Measurements from ENCODE around the gene PTPN9.

Gene PTPN9

GRCh38 chr15:75598361-75598760 is 19.2 kb upstream of the PTPN9 start:
- peaks cover 4% of the 10 kb centered on the region; the same call in 1 of the 2 replicates for H3K36me3 ChIP-seq (ENCODE audit: low read length)
- no peak overlapping the region for H3K9ac ChIP-seq (ENCODE audit: low read length)
- no peak overlapping the region for H3K4me2 ChIP-seq (ENCODE audit: low read depth, low read length, poor library complexity, severe bottlenecking)
- H4K20me1 ChIP-seq (ENCODE audit: low read depth, low read length): no peaks in the 10 kb centered on the region
- no peaks in the 10 kb centered on the region for H3K9me2 ChIP-seq (replicated peaks; ENCODE audit: insufficient read depth, low read length)
- no peak overlapping the region for H3K4me3 ChIP-seq (ENCODE audit: insufficient read depth, low read length, poor library complexity, severe bottlenecking)
- no peaks in the 10 kb centered on the region for H3K79me2 ChIP-seq (ENCODE audit: insufficient read depth, low read length)
- no peaks in the 10 kb centered on the region for H3K27me3 ChIP-seq (ENCODE audit: low read length)
- no peak overlapping the region for H3K27ac ChIP-seq (ENCODE audit: low read depth, low read length)
- no peaks in the 10 kb centered on the region for H3K9me3 ChIP-seq (ENCODE audit: insufficient read depth, low read length)
- TF ChIP-seq, protein P1, sequence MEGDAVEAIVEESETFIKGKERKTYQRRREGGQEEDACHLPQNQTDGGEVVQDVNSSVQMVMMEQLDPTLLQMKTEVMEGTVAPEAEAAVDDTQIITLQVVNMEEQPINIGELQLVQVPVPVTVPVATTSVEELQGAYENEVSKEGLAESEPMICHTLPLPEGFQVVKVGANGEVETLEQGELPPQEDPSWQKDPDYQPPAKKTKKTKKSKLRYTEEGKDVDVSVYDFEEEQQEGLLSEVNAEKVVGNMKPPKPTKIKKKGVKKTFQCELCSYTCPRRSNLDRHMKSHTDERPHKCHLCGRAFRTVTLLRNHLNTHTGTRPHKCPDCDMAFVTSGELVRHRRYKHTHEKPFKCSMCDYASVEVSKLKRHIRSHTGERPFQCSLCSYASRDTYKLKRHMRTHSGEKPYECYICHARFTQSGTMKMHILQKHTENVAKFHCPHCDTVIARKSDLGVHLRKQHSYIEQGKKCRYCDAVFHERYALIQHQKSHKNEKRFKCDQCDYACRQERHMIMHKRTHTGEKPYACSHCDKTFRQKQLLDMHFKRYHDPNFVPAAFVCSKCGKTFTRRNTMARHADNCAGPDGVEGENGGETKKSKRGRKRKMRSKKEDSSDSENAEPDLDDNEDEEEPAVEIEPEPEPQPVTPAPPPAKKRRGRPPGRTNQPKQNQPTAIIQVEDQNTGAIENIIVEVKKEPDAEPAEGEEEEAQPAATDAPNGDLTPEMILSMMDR (IDR thresholded peaks at IDR 0.05; ENCODE audit: insufficient read depth, low read length, poor library complexity, severe bottlenecking): no peak
- no peak for TF ChIP-seq EZH2phosphoT487 (conservative IDR thresholded peaks at IDR 0.05; ENCODE audit: low read length)
- H3F3A ChIP-seq (ENCODE audit: insufficient read depth): no peaks in the 10 kb centered on the region
- H2AFZ ChIP-seq (ENCODE audit: low read depth, low read length, severe bottlenecking): no peak overlapping the region

GRCh38 chr15:75597667-75598341 is 18.7 kb upstream of the PTPN9 start:
- H3K79me2 ChIP-seq (ENCODE audit: insufficient read depth, low read length): no peaks in the 10 kb centered on the region
- H3F3A ChIP-seq (ENCODE audit: insufficient read depth): no peaks in the 10 kb centered on the region
- no peaks in the 10 kb centered on the region for H3K27me3 ChIP-seq (ENCODE audit: low read length)
- H3K36me3 ChIP-seq (ENCODE audit: low read length): peaks cover 4% of the 10 kb centered on the region; the same call in 1 of the 2 replicates
- H3K9me2 ChIP-seq (replicated peaks; ENCODE audit: insufficient read depth, low read length): no peaks in the 10 kb centered on the region
- no peak overlapping the region for H3K27ac ChIP-seq (ENCODE audit: low read depth, low read length)
- H2AFZ ChIP-seq (ENCODE audit: low read depth, low read length, severe bottlenecking): no peak overlapping the region
- no peaks in the 10 kb centered on the region for H3K9me3 ChIP-seq (ENCODE audit: insufficient read depth, low read length)
- TF ChIP-seq, protein P1 (IDR thresholded peaks at IDR 0.05; ENCODE audit: insufficient read depth, low read length, poor library complexity, severe bottlenecking): no peak
- TF ChIP-seq EZH2phosphoT487 (conservative IDR thresholded peaks at IDR 0.05; ENCODE audit: low read length): no peak
- no peak overlapping the region for H3K4me2 ChIP-seq (ENCODE audit: low read depth, low read length, poor library complexity, severe bottlenecking)
- H3K4me3 ChIP-seq (ENCODE audit: insufficient read depth, low read length, poor library complexity, severe bottlenecking): no peak overlapping the region
- no peak overlapping the region for H3K9ac ChIP-seq (ENCODE audit: low read length)
- H4K20me1 ChIP-seq (ENCODE audit: low read depth, low read length): no peaks in the 10 kb centered on the region

GRCh38 chr15:75596703-75597345 is 17.7 kb upstream of the PTPN9 start:
- TF ChIP-seq, protein P1 (IDR thresholded peaks at IDR 0.05; ENCODE audit: insufficient read depth, low read length, poor library complexity, severe bottlenecking): no peak
- TF ChIP-seq EZH2phosphoT487 (conservative IDR thresholded peaks at IDR 0.05; ENCODE audit: low read length): no peak
- Histone ChIP-seq H3K4me2 (ENCODE audit: low read depth, low read length, poor library complexity, severe bottlenecking) (no peak overlapping the region), H3K4me3 (ENCODE audit: insufficient read depth, low read length, poor library complexity, severe bottlenecking) (no peak overlapping the region), H4K20me1 (ENCODE audit: low read depth, low read length) (no peaks in the 10 kb centered on the region), H3K36me3 (ENCODE audit: low read length) (peaks cover 4% of the 10 kb centered on the region; the same call in 1 of the 2 replicates), H2AFZ (ENCODE audit: low read depth, low read length, severe bottlenecking) (no peak overlapping the region), H3K27ac (ENCODE audit: low read depth, low read length) (no peak overlapping the region), H3K27me3 (ENCODE audit: low read length) (no peaks in the 10 kb centered on the region), H3K9me3 (ENCODE audit: insufficient read depth, low read length) (no peaks in the 10 kb centered on the region), H3K9me2 (replicated peaks; ENCODE audit: insufficient read depth, low read length) (no peaks in the 10 kb centered on the region), H3K79me2 (ENCODE audit: insufficient read depth, low read length) (no peaks in the 10 kb centered on the region), H3K9ac (ENCODE audit: low read length) (no peak overlapping the region), H3F3A (ENCODE audit: insufficient read depth) (no peaks in the 10 kb centered on the region)

Data from SU-DHL-6 (cell line).